ENCODE results near the gene LDLRAD4. TPM values are rescaled to one million over a fixed set of nuclear protein-coding genes. Genes with fewer than 3 reads are reported as not detected.
A peak's percentile ranks its signal among the peaks of the same experiment; 100 is the strongest.

The LDLRAD4 gene
- total RNA-seq, 2 donors from 2014 or later: 33.1 to 41.2 TPM

GRCh38 chr18:13597068-13597467, 378.5 kb downstream of the LDLRAD4 start:
- Histone ChIP-seq H3K27me3 (no peaks in the 10 kb centered on the region), H3K4me1 (no peaks in the 10 kb centered on the region), H3K36me3 (no peaks in the 10 kb centered on the region), H3K27ac (no peak overlapping the region), H3K9me3 (peaks cover 0 to 27% of the 10 kb centered on the region in 2 donors), H3K4me3 (no peak overlapping the region)
- TF ChIP-seq CTCF (IDR thresholded peaks at IDR 0.05): no peak
- no peak for DNase-seq (ENCODE audit: low spot score)

GRCh38 chr18:13598591-13598990, 380.0 kb downstream of the LDLRAD4 start:
- H3K9me3 ChIP-seq: peaks cover 0 to 27% of the 10 kb centered on the region in 2 donors
- no peak for DNase-seq (ENCODE audit: low spot score)
- peak overlapping the region in 1 of 2 donors; percentile 30 for H3K27ac ChIP-seq
- H3K4me1 ChIP-seq: peaks cover 0 to 4% of the 10 kb centered on the region in 2 donors
- no peak for TF ChIP-seq CTCF (IDR thresholded peaks at IDR 0.05)
- no peaks in the 10 kb centered on the region for H3K27me3 ChIP-seq
- no peaks in the 10 kb centered on the region for H3K36me3 ChIP-seq
- H3K4me3 ChIP-seq: no peak overlapping the region

GRCh38 chr18:13599031-13599430, 380.5 kb downstream of the LDLRAD4 start:
- H3K4me3 ChIP-seq: no peak overlapping the region
- peaks cover 0 to 27% of the 10 kb centered on the region in 2 donors for H3K9me3 ChIP-seq
- peaks cover 0 to 8% of the 10 kb centered on the region in 2 donors for H3K4me1 ChIP-seq
- H3K27me3 ChIP-seq: no peaks in the 10 kb centered on the region
- no peak for DNase-seq (ENCODE audit: low spot score)
- TF ChIP-seq CTCF (IDR thresholded peaks at IDR 0.05): no peak
- H3K27ac ChIP-seq: peak overlapping the region in 1 of 2 donors; percentile 30
- no peaks in the 10 kb centered on the region for H3K36me3 ChIP-seq

DNA sequence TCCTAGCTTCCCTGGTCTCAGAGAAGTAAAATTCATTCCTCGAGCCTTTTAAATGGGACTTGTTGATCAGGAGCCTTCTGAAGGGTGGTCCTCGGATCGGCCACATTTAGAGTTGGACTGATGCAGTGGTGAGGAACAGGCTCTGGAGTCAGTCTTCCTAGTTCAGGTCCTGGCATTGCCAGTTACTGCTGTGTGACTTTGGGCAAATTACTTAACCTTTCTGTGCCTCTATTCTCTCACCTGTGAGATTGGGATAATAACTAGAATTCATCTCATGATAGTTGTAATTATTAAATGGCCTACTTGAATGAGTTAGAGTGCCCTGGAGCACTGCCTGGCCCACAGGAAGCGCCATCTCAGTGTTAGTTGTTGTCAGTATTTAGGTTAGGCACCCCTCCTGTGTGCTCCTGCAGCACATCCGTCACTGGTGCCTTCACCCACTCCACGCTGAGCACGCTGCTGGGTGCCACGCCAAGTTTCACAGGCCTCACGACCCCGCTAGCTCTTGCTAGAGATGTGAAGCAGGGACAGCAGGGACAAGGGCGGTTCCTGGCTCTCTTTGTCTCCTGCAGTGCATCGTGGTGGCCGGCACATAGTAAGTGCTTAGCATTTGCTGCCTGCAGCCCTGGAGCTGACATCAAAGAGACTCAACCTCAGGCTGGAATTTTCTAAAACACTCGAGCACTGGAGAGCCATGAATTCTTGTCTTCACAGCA, 384.9 kb downstream of the LDLRAD4 start:
- Histone ChIP-seq H3K27ac (no peak overlapping the region), H3K36me3 (no peaks in the 10 kb centered on the region), H3K9me3 (no peaks in the 10 kb centered on the region), H3K27me3 (no peaks in the 10 kb centered on the region), H3K4me3 (no peak overlapping the region), H3K4me1 (peaks cover 0 to 20% of the 10 kb centered on the region in 2 donors)
- no peak for TF ChIP-seq CTCF (IDR thresholded peaks at IDR 0.05)
- peak; percentile 53 for DNase-seq (ENCODE audit: low spot score)

DNA sequence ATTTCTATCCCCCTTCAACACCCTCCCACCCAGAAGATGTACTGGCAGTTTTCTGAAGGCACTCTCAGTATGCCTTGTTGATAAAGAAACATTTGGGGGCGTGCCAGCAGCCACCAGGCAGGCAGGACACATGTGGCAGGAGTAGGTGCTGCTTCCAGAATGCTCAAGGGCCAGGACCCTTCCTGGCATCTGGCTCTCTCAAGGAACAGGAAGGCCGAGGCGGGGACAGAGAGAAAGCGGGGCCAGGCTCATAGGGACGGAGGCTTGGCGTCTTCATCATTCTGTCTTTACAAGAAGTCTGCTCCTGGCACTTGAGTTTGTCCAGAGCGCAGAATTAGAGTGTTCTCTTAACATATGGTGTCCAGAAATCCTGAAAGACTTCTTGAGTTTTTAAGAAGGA, 386.2 kb downstream of the LDLRAD4 start:
- Histone ChIP-seq H3K4me3 (no peak overlapping the region), H3K9me3 (no peaks in the 10 kb centered on the region), H3K36me3 (no peaks in the 10 kb centered on the region), H3K4me1 (peaks cover 0 to 20% of the 10 kb centered on the region in 2 donors), H3K27ac (no peak overlapping the region), H3K27me3 (no peaks in the 10 kb centered on the region)
- TF ChIP-seq CTCF (IDR thresholded peaks at IDR 0.05): no peak
- DNase-seq (ENCODE audit: low spot score): peak; percentile 32

DNA sequence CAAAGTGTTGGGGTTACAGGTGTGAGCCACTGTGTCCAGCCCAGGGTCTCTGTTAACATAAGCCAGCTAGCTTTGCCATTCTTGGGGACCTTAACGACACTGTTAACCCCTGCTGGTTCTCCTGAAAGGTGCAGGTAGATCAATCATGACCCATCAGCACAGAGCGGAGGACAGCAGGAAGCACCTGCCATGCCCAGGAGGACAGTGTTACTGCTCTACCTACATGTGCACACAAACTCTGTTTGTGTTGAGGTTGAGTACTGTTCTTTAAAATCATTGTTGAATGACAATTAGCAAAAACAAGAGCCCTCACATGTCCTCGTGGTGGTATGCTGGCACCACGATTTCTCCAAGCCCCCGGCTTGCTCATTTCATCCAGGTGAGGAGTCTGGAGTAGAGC, 386.9 kb downstream of the LDLRAD4 start:
- Histone ChIP-seq H3K36me3 (no peaks in the 10 kb centered on the region), H3K27me3 (no peaks in the 10 kb centered on the region), H3K4me3 (no peak overlapping the region), H3K4me1 (peaks cover 0 to 23% of the 10 kb centered on the region in 2 donors), H3K27ac (no peak overlapping the region), H3K9me3 (no peaks in the 10 kb centered on the region)
- TF ChIP-seq CTCF (IDR thresholded peaks at IDR 0.05): no peak
- DNase-seq (ENCODE audit: low spot score): no peak
